ENCODE data around the gene TAS2R42.

TAS2R42 gene

GRCh38 chr12:11143352-11143751, 43.4 kb downstream of the TAS2R42 start:
- no peak for DNase-seq

DNA sequence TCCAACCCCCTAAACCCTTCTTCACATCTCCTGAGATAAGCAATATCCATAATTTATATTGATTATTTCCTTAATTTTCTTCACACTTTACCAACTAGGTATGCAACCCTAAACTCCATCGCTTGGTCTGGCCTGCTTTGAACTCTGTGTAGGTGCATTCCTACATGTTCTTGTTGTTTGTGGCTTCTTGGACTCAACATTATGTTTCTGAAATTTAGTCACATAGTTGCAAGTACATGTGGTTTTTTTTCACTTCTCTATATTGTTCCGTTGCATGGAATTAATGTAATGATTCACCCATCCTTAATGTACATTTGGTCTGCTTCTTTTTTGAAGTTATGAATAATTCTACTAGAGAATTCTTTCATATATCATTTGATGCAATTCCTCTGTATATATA, 50.7 kb downstream of the TAS2R42 start:
- no peak for DNase-seq
